HepG2 (cell line): ENCODE results near the gene ZNF274. TPM values are rescaled to one million over a fixed set of nuclear protein-coding genes. Genes with fewer than 3 reads are reported as not detected.

Experiments used
- ELF3 ChIP-seq: IDR thresholded peaks from 2 replicates; pipeline ENCODE4 v1.6.1; 2016; ENCODE audit warnings: missing genetic modification reagents, missing compliant biosample characterization
- HDAC6 ChIP-seq: fragments of 200-600 bp; sonication (generic); IDR thresholded peaks from 2 replicates; pipeline ENCODE4 v1.7.0; 2017; ENCODE audit warnings: mild to moderate bottlenecking, antibody characterized with exemption, low read length, low read depth
- HOXA9 ChIP-seq: sonication (generic); formaldehyde crosslinking; IDR thresholded peaks from 2 replicates; pipeline ENCODE4 v1.8.1; 2022; ENCODE audit warnings: missing genetic modification reagents, mild to moderate bottlenecking, moderate library complexity, borderline replicate concordance
- KDM5B ChIP-seq: sonication (generic); formaldehyde crosslinking; IDR thresholded peaks from 2 replicates; pipeline ENCODE4 v1.4.0; 2020; ENCODE audit warnings: missing genetic modification reagents, mild to moderate bottlenecking, borderline replicate concordance
- PHF8 ChIP-seq: sonication (generic); formaldehyde crosslinking; IDR thresholded peaks from 2 replicates; pipeline ENCODE4 v1.5.0; 2020; ENCODE audit warnings: missing genetic modification reagents
- PLRG1 ChIP-seq: fragments of 450-650 bp; conservative IDR thresholded peaks from 2 replicates; pipeline ENCODE4 v1.6.1; 2016
- SNAI1 ChIP-seq: sonication (generic); formaldehyde crosslinking; IDR thresholded peaks from 2 replicates; pipeline ENCODE4 v1.5.0; 2020; ENCODE audit warnings: mild to moderate bottlenecking, missing genetic modification reagents, borderline replicate concordance
- SOX13 ChIP-seq, 3 experiments: fragments of 450-650 bp in 1 of 3; sonication (generic) in 1 of 3; formaldehyde crosslinking in 1 of 3; IDR thresholded peaks in 2 of 3; conservative IDR thresholded peaks in 1 of 3; 2 replicates each; pipeline versions ENCODE4 v1.5.0 to v1.6.1; 2016 to 2020; ENCODE audit warnings: antibody characterized with exemption in 1 of 3, mild to moderate bottlenecking in 1 of 3, missing compliant biosample characterization in 1 of 3, missing genetic modification reagents in 1 of 3, moderate library complexity in 1 of 3
- ZFP36L2 ChIP-seq: sonication (generic); formaldehyde crosslinking; IDR thresholded peaks from 2 replicates; pipeline ENCODE4 v1.4.0; 2020; ENCODE audit warnings: missing genetic modification reagents
- ZNF142 ChIP-seq: sonication (generic); formaldehyde crosslinking; IDR thresholded peaks from 2 replicates; pipeline ENCODE4 v1.4.0; 2020; ENCODE audit warnings: missing genetic modification reagents
- ZNF143 ChIP-seq: sonication (generic); formaldehyde crosslinking; IDR thresholded peaks from 2 replicates; pipeline ENCODE4 v1.4.0; 2020; ENCODE audit warnings: missing genetic modification reagents
- ZNF382 ChIP-seq: sonication (generic); formaldehyde crosslinking; IDR thresholded peaks from 2 replicates; pipeline ENCODE4 v1.5.0; 2020; ENCODE audit warnings: missing genetic modification reagents, mild to moderate bottlenecking, borderline replicate concordance
- ZNF567 ChIP-seq: sonication (generic); formaldehyde crosslinking; IDR thresholded peaks from 2 replicates; pipeline ENCODE4 v1.8.1; 2023; ENCODE audit warnings: mild to moderate bottlenecking, missing genetic modification reagents, borderline replicate concordance
- ZNF772 ChIP-seq: sonication (generic); formaldehyde crosslinking; IDR thresholded peaks from 2 replicates; pipeline ENCODE4 v1.5.0; 2020; ENCODE audit warnings: mild to moderate bottlenecking, missing genetic modification reagents
- ZNF782 ChIP-seq: sonication (generic); formaldehyde crosslinking; IDR thresholded peaks from 2 replicates; pipeline ENCODE4 v1.4.0; 2020; ENCODE audit warnings: missing genetic modification reagents, mild to moderate bottlenecking, borderline replicate concordance
- ZNF839 ChIP-seq: sonication (generic); formaldehyde crosslinking; IDR thresholded peaks from 2 replicates; pipeline ENCODE4 v1.4.0; 2020; ENCODE audit warnings: missing genetic modification reagents, mild to moderate bottlenecking, borderline replicate concordance
- polyA plus RNA-seq, 8 experiments: library from polyadenylated mRNA; depleted of rRNA in 3 of 8; stranded (reverse) in 7 of 8; unstranded in 1 of 8; fragments of >200 nt; fragmentation: Illumina TruSeq in 4 of 8; extraction: Trizol in 4 of 8; gene quantifications; 2 replicates each; pipeline versions ENCODE4 v1.2.1 to v1.2.3, GENCODE V29; 2011 to 2016; ENCODE audit warnings: low read depth in 4 of 8, missing spikeins in 1 of 8, mixed read lengths in 1 of 8; ENCODE audit not compliant: insufficient read depth in 1 of 8
- total RNA-seq, 5 experiments: library from RNA; depleted of rRNA; stranded (reverse); fragments of >200 nt; fragmentation: Illumina TruSeq; extraction: Trizol; gene quantifications; 2 replicates each; pipeline ENCODE4 v1.2.3, GENCODE V29; 2016; ENCODE audit warnings: low read depth in 1 of 5
- TF ChIP-seq, protein P1 (sequence below): sonication (generic); formaldehyde crosslinking; IDR thresholded peaks from 2 replicates; pipeline ENCODE4 v1.5.0; 2020; ENCODE audit warnings: missing genetic modification reagents, mild to moderate bottlenecking, borderline replicate concordance
- TF ChIP-seq, protein P2 (sequence below): sonication (generic); formaldehyde crosslinking; IDR thresholded peaks from 2 replicates; pipeline ENCODE4 v1.4.0; 2020; ENCODE audit warnings: mild to moderate bottlenecking, missing genetic modification reagents
- TF ChIP-seq, protein P3 (sequence below): sonication (generic); IDR thresholded peaks from 2 replicates; pipeline ENCODE4 v1.6.1; 2016; ENCODE audit warnings: low read depth, borderline replicate concordance

The ZNF274 gene
- total and polyA plus RNA-seq, 2 of the 13 experiments (the other 11 are each of a cell fraction or from before 2014, with no cell fraction given) = 16.1 to 23.0 TPM

DNA sequence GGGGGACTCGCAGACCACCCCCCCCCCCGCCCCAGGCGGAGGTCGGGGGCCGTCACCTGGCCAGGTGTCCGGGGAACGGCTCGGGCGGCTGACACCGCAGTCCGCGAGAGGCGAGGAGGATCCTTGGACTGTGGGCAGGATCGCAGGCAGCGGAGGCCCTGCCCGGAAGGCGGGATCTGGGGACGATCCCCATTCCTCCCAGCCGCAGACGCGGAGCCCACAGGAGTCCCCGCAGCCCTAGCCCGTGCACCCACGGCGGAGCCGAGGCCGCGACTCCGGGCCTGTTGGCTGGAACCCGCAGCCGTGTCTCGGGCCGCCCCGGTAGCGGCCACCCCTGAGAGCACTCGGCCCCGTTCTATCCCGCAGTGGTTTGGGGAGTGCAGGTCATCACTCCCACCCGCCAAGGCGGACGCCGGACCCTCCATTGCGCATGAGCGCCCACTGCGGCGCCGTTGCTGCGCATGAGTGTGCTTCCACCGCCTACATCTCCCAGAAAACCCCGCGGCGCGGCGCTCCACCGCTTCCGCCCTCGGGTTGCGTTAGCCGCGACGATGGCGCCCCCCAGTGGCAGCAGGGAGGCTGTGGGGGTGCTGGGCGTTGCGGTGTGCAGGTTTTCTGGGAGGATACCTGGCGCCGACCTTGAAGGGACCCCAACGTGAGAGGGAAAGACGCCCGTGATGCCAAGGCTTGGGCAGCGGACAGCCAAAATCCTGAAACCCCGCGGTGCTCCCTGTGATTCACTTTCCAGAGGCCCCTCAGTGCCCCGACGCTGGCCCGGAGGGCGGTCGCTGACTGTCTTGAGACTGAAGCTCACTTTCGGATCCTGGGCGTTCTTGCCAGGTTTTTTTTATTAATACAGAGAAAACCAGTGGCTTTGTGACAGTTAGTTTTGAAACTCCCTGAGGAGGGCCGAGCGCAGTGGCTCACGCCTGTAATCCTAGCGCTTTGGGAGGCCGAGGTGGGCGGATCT, 27.9 kb upstream of the ZNF274 start (continued):
- TF ChIP-seq ZFP36L2 (CRISPR knock-in tag) = no peak
- no peak; the same call in 1 of the 2 replicates for TF ChIP-seq ZNF772 (CRISPR knock-in tag)
- TF ChIP-seq HDAC6 = no peak
- TF ChIP-seq, protein P1, sequence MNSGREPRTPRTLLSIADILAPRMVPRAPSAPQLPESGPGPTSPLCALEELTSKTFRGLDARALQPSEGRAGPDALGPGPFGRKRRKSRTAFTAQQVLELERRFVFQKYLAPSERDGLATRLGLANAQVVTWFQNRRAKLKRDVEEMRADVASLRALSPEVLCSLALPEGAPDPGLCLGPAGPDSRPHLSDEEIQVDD = peak; percentile 29; the same call in 1 of the 2 replicates
- peak; percentile 13; the same call in 1 of the 2 replicates for TF ChIP-seq ZNF567
- TF ChIP-seq HOXA9 = no peak
- TF ChIP-seq PHF8 = peak; percentile 95
- TF ChIP-seq KDM5B (CRISPR knock-in tag) = peak; percentile 86
- TF ChIP-seq, protein P2, sequence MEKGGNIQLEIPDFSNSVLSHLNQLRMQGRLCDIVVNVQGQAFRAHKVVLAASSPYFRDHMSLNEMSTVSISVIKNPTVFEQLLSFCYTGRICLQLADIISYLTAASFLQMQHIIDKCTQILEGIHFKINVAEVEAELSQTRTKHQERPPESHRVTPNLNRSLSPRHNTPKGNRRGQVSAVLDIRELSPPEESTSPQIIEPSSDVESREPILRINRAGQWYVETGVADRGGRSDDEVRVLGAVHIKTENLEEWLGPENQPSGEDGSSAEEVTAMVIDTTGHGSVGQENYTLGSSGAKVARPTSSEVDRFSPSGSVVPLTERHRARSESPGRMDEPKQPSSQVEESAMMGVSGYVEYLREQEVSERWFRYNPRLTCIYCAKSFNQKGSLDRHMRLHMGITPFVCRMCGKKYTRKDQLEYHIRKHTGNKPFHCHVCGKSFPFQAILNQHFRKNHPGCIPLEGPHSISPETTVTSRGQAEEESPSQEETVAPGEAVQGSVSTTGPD = no peak
- peak; percentile 73 for TF ChIP-seq SNAI1 (CRISPR knock-in tag)
- peak; percentile 98 for TF ChIP-seq ZNF143 (CRISPR knock-in tag)
- peak; percentile 90 for TF ChIP-seq ELF3 (CRISPR knock-in tag)
- no peak for TF ChIP-seq ZNF382 (CRISPR knock-in tag)
- TF ChIP-seq ZNF142 (CRISPR knock-in tag) = no peak
- no peak; the same call in 1 of the 2 replicates for TF ChIP-seq ZNF782 (CRISPR knock-in tag)
- peak; percentile 33; the same call in 1 of the 2 replicates for TF ChIP-seq ZNF839 (CRISPR knock-in tag)
- TF ChIP-seq, protein P3, sequence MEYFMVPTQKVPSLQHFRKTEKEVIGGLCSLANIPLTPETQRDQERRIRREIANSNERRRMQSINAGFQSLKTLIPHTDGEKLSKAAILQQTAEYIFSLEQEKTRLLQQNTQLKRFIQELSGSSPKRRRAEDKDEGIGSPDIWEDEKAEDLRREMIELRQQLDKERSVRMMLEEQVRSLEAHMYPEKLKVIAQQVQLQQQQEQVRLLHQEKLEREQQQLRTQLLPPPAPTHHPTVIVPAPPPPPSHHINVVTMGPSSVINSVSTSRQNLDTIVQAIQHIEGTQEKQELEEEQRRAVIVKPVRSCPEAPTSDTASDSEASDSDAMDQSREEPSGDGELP = no peak
- TF ChIP-seq PLRG1 = no peak
- no peak for TF ChIP-seq SOX13 (IDR thresholded peaks at IDR 0.05)
- TF ChIP-seq SOX13 (CRISPR knock-in tag; conservative IDR thresholded peaks at IDR 0.05 in 1 of 2, IDR thresholded peaks at IDR 0.05 in 1 of 2) = 0 out of 4 replicates have a peak, but pooled peaks of 1 of the 2 experiments have one; percentile 38
